Endothelial cell of umbilical vein (primary cell): Measurements from ENCODE around the gene ARL8B. TPM values are rescaled to one million over a fixed set of nuclear protein-coding genes. Genes with fewer than 3 reads are reported as not detected.

Experiments
- BruUV-seq: library from RNA; stranded (reverse); fragments of 400-500 nt; replicated peaks from 2 replicates; lab custom pipeline; 2021; lab: Mats Ljungman, UMichigan
- CTCF ChIA-PET: fragments of 300-600, 350-600 bp; sonication (Branson Sonifier 250); formaldehyde crosslinking; loops from one replicate; lab custom pipeline; 2021; ENCODE audit warnings: antibody characterized with exemption, inconsistent platforms; lab: Charles Lee
- POLR2A ChIA-PET: fragments of 300-600, 350-600 bp; sonication (Branson Sonifier 250); formaldehyde crosslinking; loops from one replicate; lab custom pipeline; 2021; ENCODE audit warnings: antibody characterized with exemption, inconsistent platforms; lab: Charles Lee
- DNase-seq: peaks from one replicate; pipeline ENCODE4 v3.0.0-alpha.2; 2011; ENCODE audit warnings: low read depth, low spot score
- FAIRE-seq: peaks from 2 replicates; lab custom pipeline; 2011; peaks lifted over from hg19 to GRCh38; lab: Jason Lieb, UNC
- H2AFZ ChIP-seq: 2 replicates; pipeline ENCODE4 v1.6.0; 2012; ENCODE audit warnings: low read depth, low read length, control low read depth, inconsistent platforms
- H3K27ac ChIP-seq: 2 replicates; pipeline ENCODE4 v1.5.1; 2011; ENCODE audit warnings: low read depth, mild to moderate bottlenecking, control low read depth, low read length, moderate library complexity; ENCODE audit not compliant: insufficient read depth
- H3K27me3 ChIP-seq, 2 experiments: 2 replicates each; pipeline versions ENCODE4 v1.6.0 to v1.6.1; 2011; ENCODE audit warnings: low read length in 2 of 2, mixed read lengths in 1 of 2; ENCODE audit not compliant: control insufficient read depth in 2 of 2, insufficient read depth in 2 of 2
- H3K36me3 ChIP-seq, 2 experiments: 2 replicates in 1 of 2; 3 replicates in 1 of 2; pipeline ENCODE4 v1.5.1; 2011; ENCODE audit warnings: low read length in 2 of 2, mild to moderate bottlenecking in 1 of 2, moderate library complexity in 1 of 2; ENCODE audit not compliant: control insufficient read depth in 2 of 2, insufficient read depth in 2 of 2; ENCODE audit errors: extremely low read depth in 1 of 2
- H3K4me1 ChIP-seq: 3 replicates; pipeline ENCODE4 v1.5.1; 2011; ENCODE audit warnings: mild to moderate bottlenecking, low read length; ENCODE audit not compliant: control insufficient read depth, insufficient read depth; ENCODE audit errors: extremely low read depth
- H3K4me2 ChIP-seq: 2 replicates; pipeline ENCODE4 v1.6.1; 2011; ENCODE audit warnings: low read length, control low read depth, mixed read lengths; ENCODE audit not compliant: insufficient read depth
- H3K4me3 ChIP-seq, 3 experiments: fragments of 200-600 bp in 1 of 3; sonication (generic), shearing (Covaris generic) in 1 of 3; replicated peaks in 1 of 3; 2 replicates each; pipeline ENCODE4 v1.5.1; 2011 to 2016; ENCODE audit warnings: control low read depth in 3 of 3, low read length in 3 of 3, mild to moderate bottlenecking in 2 of 3, inconsistent platforms in 1 of 3, low read depth in 1 of 3, moderate library complexity in 1 of 3; ENCODE audit not compliant: insufficient read depth in 1 of 3
- H3K79me2 ChIP-seq: 2 replicates; pipeline ENCODE4 v1.6.0; 2012; ENCODE audit warnings: low read length, inconsistent platforms; ENCODE audit not compliant: control insufficient read depth, insufficient read depth
- H3K9ac ChIP-seq: replicated peaks from 2 replicates; pipeline ENCODE3; 2011; ENCODE audit warnings: low read length, control low read depth; ENCODE audit not compliant: insufficient read depth; ENCODE audit errors: extremely low read depth
- H3K9me1 ChIP-seq: replicated peaks from 3 replicates; pipeline ENCODE4 v1.6.0; 2011; ENCODE audit warnings: mild to moderate bottlenecking, low read length; ENCODE audit not compliant: control insufficient read depth, insufficient read depth; ENCODE audit errors: extremely low read depth
- H3K9me3 ChIP-seq: replicated peaks from 2 replicates; pipeline ENCODE4 v1.5.1; 2012; ENCODE audit warnings: low read length, inconsistent platforms; ENCODE audit not compliant: control insufficient read depth, insufficient read depth
- H4K20me1 ChIP-seq: replicated peaks from 2 replicates; pipeline ENCODE3; 2011; ENCODE audit warnings: mild to moderate bottlenecking, low read length; ENCODE audit not compliant: control insufficient read depth, insufficient read depth; ENCODE audit errors: extremely low read depth
- EZH2 ChIP-seq: IDR thresholded peaks from 2 replicates; pipeline ENCODE4 v1.6.1; 2012; ENCODE audit warnings: borderline replicate concordance, low read depth, mild to moderate bottlenecking, moderate library complexity, low read length, inconsistent platforms; ENCODE audit not compliant: severe bottlenecking
- FOS ChIP-seq: IDR thresholded peaks from 2 replicates; pipeline ENCODE4 v1.6.1; 2011; ENCODE audit warnings: mild to moderate bottlenecking, low read length, moderate library complexity, borderline replicate concordance; ENCODE audit not compliant: insufficient read depth
- GATA2 ChIP-seq: IDR thresholded peaks from 2 replicates; pipeline ENCODE4 v1.7.0; 2011; ENCODE audit warnings: low read depth, mild to moderate bottlenecking, moderate library complexity, mixed read lengths, low read length; ENCODE audit not compliant: insufficient read length, insufficient read depth
- JUN ChIP-seq: IDR thresholded peaks from 2 replicates; pipeline ENCODE4 v1.6.1; 2011; ENCODE audit warnings: borderline replicate concordance, low read depth; ENCODE audit not compliant: insufficient read length, insufficient read depth
- MAX ChIP-seq: IDR thresholded peaks from 2 replicates; pipeline ENCODE4 v1.6.1; 2011; ENCODE audit not compliant: insufficient read depth, insufficient read length
- MYC ChIP-seq: IDR thresholded peaks from one replicate; pipeline ENCODE4 v1.6.1; 2011; ENCODE audit warnings: mild to moderate bottlenecking, low read depth, low read length
- POLR2A ChIP-seq: IDR thresholded peaks from 2 replicates; pipeline ENCODE4 v1.6.1; 2012; ENCODE audit warnings: low read depth, mild to moderate bottlenecking, control low read depth, low read length
- POLR2AphosphoS5 ChIP-seq: IDR thresholded peaks from 2 replicates; pipeline ENCODE4 v1.6.1; 2012; ENCODE audit warnings: low read depth, mild to moderate bottlenecking, control low read depth, low read length, moderate library complexity; ENCODE audit not compliant: insufficient read depth
- dilution Hi-C: fragments of 300-500 bp; cut with MboI; formaldehyde crosslinking; loops from one replicate; pipeline ENCODE4 v1.15.0; 2019; ENCODE audit warnings: low sequenced_read_pairs; ENCODE audit not compliant: extremely low pct_ligation_motif_present
- intact Hi-C: fragments of 100-400 bp; cut with micrococcal nuclease; formaldehyde crosslinking; loops from one replicate; pipeline ENCODE4 v1.10.0; 2022
- polyA plus RNA-seq, 4 experiments: library from polyadenylated mRNA; depleted of rRNA in 3 of 4; stranded (reverse) in 3 of 4; unstranded in 1 of 4; fragments of >200 nt; gene quantifications; 2 replicates each; pipeline versions ENCODE4 v1.2.1 to v1.2.3, GENCODE V29; 2011 to 2012; ENCODE audit warnings: missing spikeins in 1 of 4
- total RNA-seq: library from RNA; stranded (reverse); gene quantifications from 2 replicates; pipeline ENCODE4 v1.2.3, GENCODE V29; 2021
- TF ChIP-seq, protein P1 (sequence below), 2 donors: IDR thresholded peaks; 1 replicate in 1 of 2; 2 replicates in 1 of 2; pipeline ENCODE4 v1.5.1; 2011; ENCODE audit warnings: low read length in 2 of 2, mild to moderate bottlenecking in 2 of 2, moderate library complexity in 2 of 2, control low read depth in 1 of 2, inconsistent platforms in 1 of 2, low read depth in 1 of 2; ENCODE audit not compliant: insufficient read depth in 1 of 2; ENCODE audit errors: extremely low read depth in 1 of 2

The ARL8B gene
- total and polyA plus RNA-seq, 2 donors (not counting 3 experiments of a cell fraction or from before 2014, with no cell fraction given) = 32.1 to 58.2 TPM

GRCh38 chr3:5190147-5190791, 68.2 kb downstream of the ARL8B start:
- peaks cover 62% of the 10 kb centered on the region for H3K79me2 ChIP-seq

More at GRCh38 chr3:5190147-5190791, 68.2 kb downstream of the ARL8B start:
- H2AFZ ChIP-seq = no peak overlapping the region
- peak overlapping the region; percentile 24 for H3K4me2 ChIP-seq
- POLR2A ChIA-PET = no interaction called here
- no peak for DNase-seq
- no TSS peak for BruUV-seq
- TF ChIP-seq MAX (no peak), POLR2AphosphoS5 (no peak), POLR2A (no peak), MYC (no peak), JUN (no peak), EZH2 (no peak), GATA2 (no peak), FOS (no peak)
- TF ChIP-seq, protein P1, sequence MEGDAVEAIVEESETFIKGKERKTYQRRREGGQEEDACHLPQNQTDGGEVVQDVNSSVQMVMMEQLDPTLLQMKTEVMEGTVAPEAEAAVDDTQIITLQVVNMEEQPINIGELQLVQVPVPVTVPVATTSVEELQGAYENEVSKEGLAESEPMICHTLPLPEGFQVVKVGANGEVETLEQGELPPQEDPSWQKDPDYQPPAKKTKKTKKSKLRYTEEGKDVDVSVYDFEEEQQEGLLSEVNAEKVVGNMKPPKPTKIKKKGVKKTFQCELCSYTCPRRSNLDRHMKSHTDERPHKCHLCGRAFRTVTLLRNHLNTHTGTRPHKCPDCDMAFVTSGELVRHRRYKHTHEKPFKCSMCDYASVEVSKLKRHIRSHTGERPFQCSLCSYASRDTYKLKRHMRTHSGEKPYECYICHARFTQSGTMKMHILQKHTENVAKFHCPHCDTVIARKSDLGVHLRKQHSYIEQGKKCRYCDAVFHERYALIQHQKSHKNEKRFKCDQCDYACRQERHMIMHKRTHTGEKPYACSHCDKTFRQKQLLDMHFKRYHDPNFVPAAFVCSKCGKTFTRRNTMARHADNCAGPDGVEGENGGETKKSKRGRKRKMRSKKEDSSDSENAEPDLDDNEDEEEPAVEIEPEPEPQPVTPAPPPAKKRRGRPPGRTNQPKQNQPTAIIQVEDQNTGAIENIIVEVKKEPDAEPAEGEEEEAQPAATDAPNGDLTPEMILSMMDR (IDR thresholded peaks at IDR 0.05; ENCODE audit: extremely low read depth in 1 of 2, insufficient read depth in 1 of 2, low read depth in 1 of 2, low read length in 2 of 2) = no peak
- H3K4me3 ChIP-seq = no peak overlapping the region
- H3K4me1 ChIP-seq = peaks cover 36% of the 10 kb centered on the region
- FAIRE-seq = peak; percentile 21
- H4K20me1 ChIP-seq = no peaks in the 10 kb centered on the region
- no peak overlapping the region for H3K27ac ChIP-seq
- H3K27me3 ChIP-seq = no peaks in the 10 kb centered on the region
- intact Hi-C loops = no loop called here
- peaks cover 0 to 2% of the 10 kb centered on the region in 2 experiments for H3K36me3 ChIP-seq
- dilution Hi-C loops = no loop called here
- H3K9me3 ChIP-seq = no peaks in the 10 kb centered on the region
- H3K9me1 ChIP-seq = no peaks in the 10 kb centered on the region
- H3K9ac ChIP-seq = no peak overlapping the region
- CTCF ChIA-PET = interaction anchor here (0.6 to 2.0 kb wide), 2 partner anchors 67 to 697 kb away, joined by 4 to 7 read pairs; no protein-coding TSS in a partner anchor
